Measurements from ENCODE around the gene KIRREL2. TPM values are rescaled to one million over a fixed set of nuclear protein-coding genes. Genes with fewer than 3 reads are reported as not detected.

KIRREL2 gene
- total and polyA plus RNA-seq, 9 donors, result 0.02 to 0.15 (median 0.08) TPM; not detected in 5

DNA sequence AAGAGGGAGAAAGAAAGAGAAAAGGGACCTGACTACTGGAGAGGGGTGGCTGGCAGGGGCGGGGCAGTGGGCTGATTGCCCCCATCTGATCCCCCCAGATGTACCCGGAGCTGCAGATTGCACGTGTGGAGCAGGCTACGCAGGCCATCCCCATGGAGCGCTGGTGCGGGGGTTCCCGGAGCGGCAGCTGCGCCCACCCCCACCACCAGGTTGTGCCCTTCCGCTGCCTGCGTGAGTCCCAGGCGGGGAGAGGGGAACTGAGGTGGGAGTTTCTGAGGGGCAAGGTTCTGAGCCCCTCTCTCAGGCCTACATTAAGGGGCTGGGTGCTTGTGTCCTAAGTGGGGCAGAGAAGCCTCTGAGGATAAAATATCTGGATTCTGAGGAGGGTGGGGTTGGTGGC lies 14.1 kb downstream of the KIRREL2 start:
- Histone ChIP-seq H3K27me3 (no peaks in the 10 kb centered on the region), H3K27ac (no peak overlapping the region), H3K4me1 (ENCODE audit: insufficient read depth) (peaks cover 8% of the 10 kb centered on the region), H3K36me3 (no peaks in the 10 kb centered on the region), H3K9me3 (no peaks in the 10 kb centered on the region), H3K4me3 (no peak overlapping the region)
- no peak for DNase-seq
- WGBS, 3 donors, result 78 to 81% (median 81%) methylated on average over 12 of the region's 12 CpGs
- TF ChIP-seq EP300 (IDR thresholded peaks at IDR 0.05), result no peak
- no peak for TF ChIP-seq POLR2A (IDR thresholded peaks at IDR 0.05)
- TF ChIP-seq, protein P1, sequence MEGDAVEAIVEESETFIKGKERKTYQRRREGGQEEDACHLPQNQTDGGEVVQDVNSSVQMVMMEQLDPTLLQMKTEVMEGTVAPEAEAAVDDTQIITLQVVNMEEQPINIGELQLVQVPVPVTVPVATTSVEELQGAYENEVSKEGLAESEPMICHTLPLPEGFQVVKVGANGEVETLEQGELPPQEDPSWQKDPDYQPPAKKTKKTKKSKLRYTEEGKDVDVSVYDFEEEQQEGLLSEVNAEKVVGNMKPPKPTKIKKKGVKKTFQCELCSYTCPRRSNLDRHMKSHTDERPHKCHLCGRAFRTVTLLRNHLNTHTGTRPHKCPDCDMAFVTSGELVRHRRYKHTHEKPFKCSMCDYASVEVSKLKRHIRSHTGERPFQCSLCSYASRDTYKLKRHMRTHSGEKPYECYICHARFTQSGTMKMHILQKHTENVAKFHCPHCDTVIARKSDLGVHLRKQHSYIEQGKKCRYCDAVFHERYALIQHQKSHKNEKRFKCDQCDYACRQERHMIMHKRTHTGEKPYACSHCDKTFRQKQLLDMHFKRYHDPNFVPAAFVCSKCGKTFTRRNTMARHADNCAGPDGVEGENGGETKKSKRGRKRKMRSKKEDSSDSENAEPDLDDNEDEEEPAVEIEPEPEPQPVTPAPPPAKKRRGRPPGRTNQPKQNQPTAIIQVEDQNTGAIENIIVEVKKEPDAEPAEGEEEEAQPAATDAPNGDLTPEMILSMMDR (IDR thresholded peaks at IDR 0.05), result no peak
- intact Hi-C loops (cut with DNase I), result no loop called here

DNA sequence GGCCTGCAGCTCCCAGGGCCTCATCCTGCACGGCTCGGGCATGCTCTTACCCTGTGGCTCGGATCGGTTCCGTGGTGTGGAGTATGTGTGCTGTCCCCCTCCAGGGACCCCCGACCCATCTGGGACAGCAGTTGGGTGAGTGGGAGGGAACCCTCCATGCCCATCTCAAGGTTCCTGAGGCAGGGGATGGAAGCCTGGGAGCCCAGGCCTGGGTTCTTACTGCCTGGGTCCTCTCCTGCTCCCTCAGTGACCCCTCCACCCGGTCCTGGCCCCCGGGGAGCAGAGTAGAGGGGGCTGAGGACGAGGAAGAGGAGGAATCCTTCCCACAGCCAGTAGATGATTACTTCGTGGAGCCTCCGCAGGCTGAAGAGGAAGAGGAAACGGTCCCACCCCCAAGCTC lies 14.9 kb downstream of the KIRREL2 start:
- no peaks in the 10 kb centered on the region for H3K27me3 ChIP-seq
- WGBS, 3 donors, result 84 to 89% (median 87%) methylated on average over 12 of the region's 12 CpGs
- peaks cover 8% of the 10 kb centered on the region for H3K4me1 ChIP-seq (ENCODE audit: insufficient read depth)
- H3K9me3 ChIP-seq, result no peaks in the 10 kb centered on the region
- no peak overlapping the region for H3K27ac ChIP-seq
- no peak for DNase-seq
- TF ChIP-seq, protein P1 (IDR thresholded peaks at IDR 0.05), result no peak
- TF ChIP-seq EP300 (IDR thresholded peaks at IDR 0.05), result no peak
- TF ChIP-seq POLR2A (IDR thresholded peaks at IDR 0.05), result no peak
- intact Hi-C loops (cut with DNase I), result no loop called here
- no peaks in the 10 kb centered on the region for H3K36me3 ChIP-seq
- no peak overlapping the region for H3K4me3 ChIP-seq

GRCh38 chr19:35872180-35872579 lies 15.5 kb downstream of the KIRREL2 start:
- WGBS, 3 donors, result 65 to 78% (median 75%) methylated on average over 5 of the region's 5 CpGs
- H3K27ac ChIP-seq, result no peak overlapping the region
- H3K4me3 ChIP-seq, result no peak overlapping the region
- H3K9me3 ChIP-seq, result no peaks in the 10 kb centered on the region
- no peak for DNase-seq
- no peaks in the 10 kb centered on the region for H3K27me3 ChIP-seq
- TF ChIP-seq, protein P1 (IDR thresholded peaks at IDR 0.05), result no peak
- TF ChIP-seq EP300 (IDR thresholded peaks at IDR 0.05) (no peak), POLR2A (IDR thresholded peaks at IDR 0.05) (no peak)
- intact Hi-C loops (cut with DNase I), result no loop called here
- no peaks in the 10 kb centered on the region for H3K36me3 ChIP-seq
- H3K4me1 ChIP-seq (ENCODE audit: insufficient read depth), result peaks cover 8% of the 10 kb centered on the region

DNA sequence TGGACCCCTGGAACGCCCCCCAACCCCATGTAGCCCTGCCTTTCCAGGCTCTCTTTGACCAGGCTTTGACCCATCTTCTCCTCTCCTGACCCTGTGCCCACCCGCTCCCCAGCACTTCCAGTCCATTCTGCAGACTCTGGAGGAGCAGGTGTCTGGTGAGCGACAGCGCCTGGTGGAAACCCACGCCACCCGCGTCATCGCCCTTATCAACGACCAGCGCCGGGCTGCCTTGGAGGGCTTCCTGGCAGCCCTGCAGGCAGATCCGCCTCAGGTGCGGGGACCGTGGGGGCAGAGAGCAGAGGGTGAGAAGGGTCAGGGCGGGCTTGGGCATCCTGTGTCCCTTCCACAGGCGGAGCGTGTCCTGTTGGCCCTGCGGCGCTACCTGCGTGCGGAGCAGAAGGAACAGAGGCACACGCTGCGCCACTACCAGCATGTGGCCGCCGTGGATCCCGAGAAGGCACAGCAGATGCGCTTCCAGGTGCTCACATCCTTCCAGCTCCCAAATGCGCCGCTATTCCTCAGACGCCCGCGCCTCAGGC lies 17.8 kb downstream of the KIRREL2 start:
- Histone ChIP-seq H3K9me3 (no peaks in the 10 kb centered on the region), H3K36me3 (no peaks in the 10 kb centered on the region), H3K4me1 (ENCODE audit: insufficient read depth) (peaks cover 5% of the 10 kb centered on the region), H3K4me3 (no peak overlapping the region), H3K27me3 (no peaks in the 10 kb centered on the region), H3K27ac (no peak overlapping the region)
- WGBS, 3 donors, result 91 to 95% (median 95%) methylated on average over 32 of the region's 32 CpGs
- intact Hi-C loops (cut with DNase I), result no loop called here
- DNase-seq, result no peak
- TF ChIP-seq, protein P1 (IDR thresholded peaks at IDR 0.05), result no peak
- no peak for TF ChIP-seq EP300 (IDR thresholded peaks at IDR 0.05)
- TF ChIP-seq POLR2A (IDR thresholded peaks at IDR 0.05), result no peak
